Measurements from ENCODE around the gene RMND5B. TPM values are rescaled to one million over a fixed set of nuclear protein-coding genes. Genes with fewer than 3 reads are reported as not detected.

The RMND5B gene
- total RNA-seq, 1 experiment from 2014 or later = 37.0 TPM

Other genes with a start within 250 kb of the RMND5B start
- gene PROP1, start 134.8 kb upstream of the RMND5B start, total RNA-seq (2021) = not detected in 2 replicates
- 0.66 and 0.73 TPM in 2 replicates for gene N4BP3, start 17.5 kb upstream of the RMND5B start, total RNA-seq (2021)
- gene NHP2, start 22.9 kb downstream of the RMND5B start, total RNA-seq (2021) = 223 and 232 TPM in 2 replicates
- not detected in 2 replicates for gene GMCL2, start 56.4 kb downstream of the RMND5B start, total RNA-seq (2021)
- 369 and 408 TPM in 2 replicates for gene HNRNPAB, start 73.5 kb downstream of the RMND5B start, total RNA-seq (2021)
- gene PHYKPL, start 101.8 kb downstream of the RMND5B start, total RNA-seq (2021) = 43.9 and 49.0 TPM in 2 replicates